ENCODE data around the gene TMEM201. TPM values are rescaled to one million over a fixed set of nuclear protein-coding genes. Genes with fewer than 3 reads are reported as not detected.

TMEM201 gene
- total RNA-seq, 1 donor from 2014 or later, result 12.0 TPM

DNA sequence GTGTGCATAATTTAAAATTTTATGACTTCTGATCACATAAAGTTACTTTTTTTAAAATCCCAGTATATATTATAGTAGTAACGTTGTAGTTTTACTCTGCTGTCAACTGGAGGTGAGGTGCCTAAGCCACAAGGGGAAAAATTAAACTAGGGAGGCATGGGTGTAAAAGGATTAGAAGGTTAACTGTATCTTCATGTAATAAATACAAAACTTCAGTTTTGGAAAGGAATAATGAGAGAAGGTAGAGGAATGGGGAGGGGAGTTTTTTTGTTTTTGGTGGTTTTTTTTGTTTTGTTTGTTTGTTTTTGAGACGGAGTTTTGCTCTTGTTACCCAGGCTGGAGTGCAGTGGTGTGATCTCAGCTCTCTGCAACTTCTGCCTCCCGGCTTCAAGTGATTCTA lies 43.8 kb upstream of the TMEM201 start:
- Histone ChIP-seq H3K9me3 (no peaks in the 10 kb centered on the region), H3K36me3 (no peaks in the 10 kb centered on the region), H3K4me1 (peaks cover 10% of the 10 kb centered on the region), H3K27me3 (no peaks in the 10 kb centered on the region), H3K27ac (no peak overlapping the region), H3K4me3 (no peak overlapping the region)
- intact Hi-C loops (cut with DNase I), result no loop called here
- TF ChIP-seq POLR2AphosphoS5 (IDR thresholded peaks at IDR 0.05; ENCODE audit: insufficient read depth in 1 of 2, low read depth in 1 of 2), result no peak
- TF ChIP-seq POLR2A (IDR thresholded peaks at IDR 0.05), result no peak
- TF ChIP-seq, protein P1, sequence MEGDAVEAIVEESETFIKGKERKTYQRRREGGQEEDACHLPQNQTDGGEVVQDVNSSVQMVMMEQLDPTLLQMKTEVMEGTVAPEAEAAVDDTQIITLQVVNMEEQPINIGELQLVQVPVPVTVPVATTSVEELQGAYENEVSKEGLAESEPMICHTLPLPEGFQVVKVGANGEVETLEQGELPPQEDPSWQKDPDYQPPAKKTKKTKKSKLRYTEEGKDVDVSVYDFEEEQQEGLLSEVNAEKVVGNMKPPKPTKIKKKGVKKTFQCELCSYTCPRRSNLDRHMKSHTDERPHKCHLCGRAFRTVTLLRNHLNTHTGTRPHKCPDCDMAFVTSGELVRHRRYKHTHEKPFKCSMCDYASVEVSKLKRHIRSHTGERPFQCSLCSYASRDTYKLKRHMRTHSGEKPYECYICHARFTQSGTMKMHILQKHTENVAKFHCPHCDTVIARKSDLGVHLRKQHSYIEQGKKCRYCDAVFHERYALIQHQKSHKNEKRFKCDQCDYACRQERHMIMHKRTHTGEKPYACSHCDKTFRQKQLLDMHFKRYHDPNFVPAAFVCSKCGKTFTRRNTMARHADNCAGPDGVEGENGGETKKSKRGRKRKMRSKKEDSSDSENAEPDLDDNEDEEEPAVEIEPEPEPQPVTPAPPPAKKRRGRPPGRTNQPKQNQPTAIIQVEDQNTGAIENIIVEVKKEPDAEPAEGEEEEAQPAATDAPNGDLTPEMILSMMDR (IDR thresholded peaks at IDR 0.05), result no peak
- DNase-seq (ENCODE audit: extremely low spot score in 2 of 2), result no peak

GRCh38 chr1:9549955-9550546 lies 38.7 kb upstream of the TMEM201 start:
- Histone ChIP-seq H3K36me3 (no peaks in the 10 kb centered on the region), H3K4me1 (peaks cover under 1% of the 10 kb centered on the region), H3K4me3 (no peak overlapping the region), H3K27ac (no peak overlapping the region), H3K27me3 (no peaks in the 10 kb centered on the region), H3K9me3 (no peaks in the 10 kb centered on the region)
- TF ChIP-seq, protein P1 (IDR thresholded peaks at IDR 0.05), result no peak
- no peak for TF ChIP-seq POLR2AphosphoS5 (IDR thresholded peaks at IDR 0.05; ENCODE audit: insufficient read depth in 1 of 2, low read depth in 1 of 2)
- no peak for TF ChIP-seq POLR2A (IDR thresholded peaks at IDR 0.05)
- intact Hi-C loops (cut with DNase I), result no loop called here
- no peak for DNase-seq (ENCODE audit: extremely low spot score in 2 of 2)

GRCh38 chr1:9551984-9552383 lies 36.7 kb upstream of the TMEM201 start:
- TF ChIP-seq POLR2A (IDR thresholded peaks at IDR 0.05), result no peak
- peak in 1 of 2 donors; percentile 12 for TF ChIP-seq POLR2AphosphoS5 (IDR thresholded peaks at IDR 0.05; ENCODE audit: insufficient read depth in 1 of 2, low read depth in 1 of 2)
- H3K4me3 ChIP-seq, result no peak overlapping the region
- no peak overlapping the region for H3K27ac ChIP-seq
- intact Hi-C loops (cut with DNase I), result no loop called here
- peaks cover 11% of the 10 kb centered on the region for H3K4me1 ChIP-seq
- no peaks in the 10 kb centered on the region for H3K27me3 ChIP-seq
- DNase-seq (ENCODE audit: extremely low spot score in 2 of 2), result no peak
- H3K9me3 ChIP-seq, result no peaks in the 10 kb centered on the region
- H3K36me3 ChIP-seq, result no peaks in the 10 kb centered on the region

- no peak for DNase-seq (ENCODE audit: extremely low spot score in 2 of 2)
- Histone ChIP-seq H3K9me3 (no peaks in the 10 kb centered on the region), H3K36me3 (no peaks in the 10 kb centered on the region), H3K27me3 (no peaks in the 10 kb centered on the region), H3K4me3 (no peak overlapping the region), H3K27ac (no peak overlapping the region), H3K4me1 (peaks cover 11% of the 10 kb centered on the region)
- TF ChIP-seq POLR2AphosphoS5 (IDR thresholded peaks at IDR 0.05; ENCODE audit: insufficient read depth in 1 of 2, low read depth in 1 of 2) (no peak), POLR2A (IDR thresholded peaks at IDR 0.05) (no peak)
- TF ChIP-seq, protein P1 (IDR thresholded peaks at IDR 0.05), result no peak
- intact Hi-C loops (cut with DNase I), result no loop called here
Measured at GRCh38 chr1:9553736-9554144, 35.0 kb upstream of the TMEM201 start.

DNA sequence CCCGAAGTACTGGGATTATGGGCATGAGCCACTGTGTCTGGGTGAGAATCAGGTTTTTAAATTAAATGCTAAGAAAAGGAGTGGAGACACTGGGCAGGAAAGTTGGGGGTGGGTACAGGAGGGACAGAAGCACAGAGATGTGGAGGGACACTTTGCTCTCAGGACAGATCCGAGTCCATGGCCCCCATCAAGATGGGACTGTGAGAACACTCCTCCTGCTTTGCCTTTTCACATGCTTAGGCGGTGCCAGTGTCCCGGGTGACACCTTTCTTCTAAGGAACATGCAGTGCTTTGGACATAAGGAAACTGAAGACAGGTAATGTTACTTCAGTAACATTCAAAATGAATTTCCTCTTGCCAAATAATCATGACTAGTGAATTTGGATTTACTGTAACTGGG lies 32.8 kb upstream of the TMEM201 start:
- Histone ChIP-seq H3K27me3 (no peaks in the 10 kb centered on the region), H3K9me3 (no peaks in the 10 kb centered on the region), H3K4me1 (peaks cover 12% of the 10 kb centered on the region), H3K36me3 (no peaks in the 10 kb centered on the region), H3K27ac (peak overlapping the region; percentile 28), H3K4me3 (no peak overlapping the region)
- no peak for DNase-seq (ENCODE audit: extremely low spot score in 2 of 2)
- intact Hi-C loops (cut with DNase I), result no loop called here
- TF ChIP-seq, protein P1 (IDR thresholded peaks at IDR 0.05), result no peak
- no peak for TF ChIP-seq POLR2A (IDR thresholded peaks at IDR 0.05)
- peak in 1 of 2 donors; percentile 23 for TF ChIP-seq POLR2AphosphoS5 (IDR thresholded peaks at IDR 0.05; ENCODE audit: insufficient read depth in 1 of 2, low read depth in 1 of 2)
